Stimulated activated naive CD8-positive, alpha-beta T cell treated with anti-CD3 and anti-CD28 coated beads, Interleukin-15, Interleukin-2, amounts not matched to agents 100 ng/mL and 50 ng/mL, for 24 hours (primary cell): ENCODE measurements around the gene FYB1.

Experiments
- H3K27ac Mint-ChIP-seq: one replicate; pipeline ENCODE4 v1.8.0; 2021; ENCODE audit warnings: mild to moderate bottlenecking, mixed read lengths
- H3K27me3 Mint-ChIP-seq: one replicate; pipeline ENCODE4 v1.8.0; 2021; ENCODE audit warnings: mixed read lengths
- H3K36me3 Mint-ChIP-seq: one replicate; pipeline ENCODE4 v1.8.0; 2021; ENCODE audit warnings: low read depth, mixed read lengths
- H3K4me1 Mint-ChIP-seq: one replicate; pipeline ENCODE4 v1.8.0; 2021; ENCODE audit warnings: low read depth, mixed read lengths
- H3K4me3 Mint-ChIP-seq: one replicate; pipeline ENCODE4 v1.8.0; 2021; ENCODE audit warnings: mild to moderate bottlenecking, mixed read lengths
- H3K9me3 Mint-ChIP-seq: one replicate; pipeline ENCODE4 v1.8.0; 2021; ENCODE audit warnings: mixed read lengths

The FYB1 gene

GRCh38 chr5:39203275-39203922 is 16.0 kb downstream of the FYB1 start:
- Mint-ChIP-seq H3K27me3 (no peaks in the 10 kb centered on the region), H3K36me3 (peaks cover 16% of the 10 kb centered on the region), H3K4me1 (peaks cover 65% of the 10 kb centered on the region), H3K4me3 (peak overlapping the region; percentile 94), H3K9me3 (no peaks in the 10 kb centered on the region), H3K27ac (peak overlapping the region; percentile 99)

- H3K36me3 Mint-ChIP-seq, result peaks cover 16% of the 10 kb centered on the region
- peak overlapping the region; percentile 94 for H3K4me3 Mint-ChIP-seq
- peaks cover 61% of the 10 kb centered on the region for H3K4me1 Mint-ChIP-seq
- H3K9me3 Mint-ChIP-seq, result no peaks in the 10 kb centered on the region
- no peaks in the 10 kb centered on the region for H3K27me3 Mint-ChIP-seq
- H3K27ac Mint-ChIP-seq, result peak overlapping the region; percentile 99
Observed at GRCh38 chr5:39202597-39203274, 16.6 kb downstream of the FYB1 start.

- peaks cover 16% of the 10 kb centered on the region for H3K36me3 Mint-ChIP-seq
- H3K4me1 Mint-ChIP-seq, result peaks cover 61% of the 10 kb centered on the region
- H3K27me3 Mint-ChIP-seq, result no peaks in the 10 kb centered on the region
- H3K27ac Mint-ChIP-seq, result peak overlapping the region; percentile 99
- peak overlapping the region; percentile 94 for H3K4me3 Mint-ChIP-seq
- no peaks in the 10 kb centered on the region for H3K9me3 Mint-ChIP-seq
Observed at GRCh38 chr5:39201781-39202596, 17.4 kb downstream of the FYB1 start.

- H3K9me3 Mint-ChIP-seq, result no peaks in the 10 kb centered on the region
- no peaks in the 10 kb centered on the region for H3K27me3 Mint-ChIP-seq
- H3K4me1 Mint-ChIP-seq, result peaks cover 61% of the 10 kb centered on the region
- H3K36me3 Mint-ChIP-seq, result peaks cover 20% of the 10 kb centered on the region
- peak overlapping the region; percentile 94 for H3K4me3 Mint-ChIP-seq
- H3K27ac Mint-ChIP-seq, result peak overlapping the region; percentile 99
Observed at GRCh38 chr5:39201160-39201780, 18.1 kb downstream of the FYB1 start.

- peak overlapping the region; percentile 99 for H3K27ac Mint-ChIP-seq
- peaks cover 58% of the 10 kb centered on the region for H3K4me1 Mint-ChIP-seq
- H3K9me3 Mint-ChIP-seq, result no peaks in the 10 kb centered on the region
- peak overlapping the region; percentile 94 for H3K4me3 Mint-ChIP-seq
- no peaks in the 10 kb centered on the region for H3K27me3 Mint-ChIP-seq
- H3K36me3 Mint-ChIP-seq, result peaks cover 20% of the 10 kb centered on the region
Observed at GRCh38 chr5:39200081-39200480, 19.3 kb downstream of the FYB1 start.

- Mint-ChIP-seq H3K9me3 (no peaks in the 10 kb centered on the region), H3K4me3 (peak overlapping the region; percentile 94), H3K4me1 (peaks cover 58% of the 10 kb centered on the region), H3K27ac (peak overlapping the region; percentile 99), H3K27me3 (no peaks in the 10 kb centered on the region), H3K36me3 (peaks cover 25% of the 10 kb centered on the region)
Observed at GRCh38 chr5:39199335-39199734, 20.0 kb downstream of the FYB1 start.

GRCh38 chr5:39198127-39198526 is 21.2 kb downstream of the FYB1 start:
- no peaks in the 10 kb centered on the region for H3K27me3 Mint-ChIP-seq
- H3K9me3 Mint-ChIP-seq, result no peaks in the 10 kb centered on the region
- peaks cover 27% of the 10 kb centered on the region for H3K36me3 Mint-ChIP-seq
- peaks cover 60% of the 10 kb centered on the region for H3K4me1 Mint-ChIP-seq
- H3K27ac Mint-ChIP-seq, result peak overlapping the region; percentile 77
- H3K4me3 Mint-ChIP-seq, result peak overlapping the region; percentile 79

- Mint-ChIP-seq H3K4me1 (peaks cover 65% of the 10 kb centered on the region), H3K27me3 (no peaks in the 10 kb centered on the region), H3K27ac (peak overlapping the region; percentile 70), H3K9me3 (no peaks in the 10 kb centered on the region), H3K4me3 (peak overlapping the region; percentile 79), H3K36me3 (peaks cover 27% of the 10 kb centered on the region)
Observed at GRCh38 chr5:39197556-39197955, 21.8 kb downstream of the FYB1 start.

GRCh38 chr5:39195198-39195826 is 24.1 kb downstream of the FYB1 start:
- peaks cover 14% of the 10 kb centered on the region for H3K36me3 Mint-ChIP-seq
- peaks cover 81% of the 10 kb centered on the region for H3K4me1 Mint-ChIP-seq
- peak overlapping the region; percentile 81 for H3K4me3 Mint-ChIP-seq
- H3K9me3 Mint-ChIP-seq, result no peaks in the 10 kb centered on the region
- H3K27ac Mint-ChIP-seq, result peak overlapping the region; percentile 95
- H3K27me3 Mint-ChIP-seq, result no peaks in the 10 kb centered on the region

GRCh38 chr5:39194466-39195136 is 24.8 kb downstream of the FYB1 start:
- Mint-ChIP-seq H3K27me3 (no peaks in the 10 kb centered on the region), H3K27ac (peak overlapping the region; percentile 95), H3K36me3 (peaks cover 11% of the 10 kb centered on the region), H3K4me3 (peak overlapping the region; percentile 81), H3K9me3 (no peaks in the 10 kb centered on the region), H3K4me1 (peaks cover 81% of the 10 kb centered on the region)

GRCh38 chr5:39193553-39194465 is 25.6 kb downstream of the FYB1 start:
- H3K4me3 Mint-ChIP-seq, result peak overlapping the region; percentile 81
- no peaks in the 10 kb centered on the region for H3K27me3 Mint-ChIP-seq
- peaks cover 15% of the 10 kb centered on the region for H3K36me3 Mint-ChIP-seq
- H3K9me3 Mint-ChIP-seq, result no peaks in the 10 kb centered on the region
- peak overlapping the region; percentile 95 for H3K27ac Mint-ChIP-seq
- peaks cover 89% of the 10 kb centered on the region for H3K4me1 Mint-ChIP-seq

GRCh38 chr5:39192450-39193160 is 26.8 kb downstream of the FYB1 start:
- Mint-ChIP-seq H3K4me3 (peak overlapping the region; percentile 39), H3K27ac (peak overlapping the region; percentile 95), H3K9me3 (no peaks in the 10 kb centered on the region), H3K4me1 (peaks cover 97% of the 10 kb centered on the region), H3K36me3 (peaks cover 15% of the 10 kb centered on the region), H3K27me3 (no peaks in the 10 kb centered on the region)

GRCh38 chr5:39191216-39191615 is 28.1 kb downstream of the FYB1 start:
- H3K4me3 Mint-ChIP-seq, result peak overlapping the region; percentile 75
- H3K9me3 Mint-ChIP-seq, result no peaks in the 10 kb centered on the region
- peak overlapping the region; percentile 94 for H3K27ac Mint-ChIP-seq
- peaks cover 97% of the 10 kb centered on the region for H3K4me1 Mint-ChIP-seq
- peaks cover 12% of the 10 kb centered on the region for H3K36me3 Mint-ChIP-seq
- H3K27me3 Mint-ChIP-seq, result no peaks in the 10 kb centered on the region
